ENCODE measurements around the gene LSM5.

The LSM5 gene

GRCh38 chr7:32462451-32462850 is 27.7 kb downstream of the LSM5 start:
- DNase-seq (ENCODE audit: low read depth in 2 of 2): no peak

DNA sequence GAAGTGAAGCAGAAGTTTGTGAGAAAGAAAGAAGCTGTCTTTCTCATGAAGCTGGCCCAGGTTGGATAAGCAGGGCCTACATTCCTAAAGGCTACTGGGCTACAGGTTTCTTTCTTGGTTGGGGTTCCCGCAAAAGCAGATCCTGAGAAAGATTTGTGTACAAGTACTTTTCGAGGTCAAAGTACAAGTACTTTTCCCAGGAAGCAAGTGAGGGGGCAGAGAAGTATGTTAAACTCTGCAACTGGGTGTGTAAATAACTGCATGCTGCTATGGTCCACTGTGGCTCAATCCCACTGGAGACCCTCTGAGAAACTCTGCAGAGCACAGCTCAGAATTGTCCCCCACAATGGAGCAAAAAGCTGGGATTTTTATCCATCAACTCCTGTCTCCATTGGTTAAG is 28.7 kb downstream of the LSM5 start:
- DNase-seq (ENCODE audit: low read depth in 2 of 2): no peak

DNA sequence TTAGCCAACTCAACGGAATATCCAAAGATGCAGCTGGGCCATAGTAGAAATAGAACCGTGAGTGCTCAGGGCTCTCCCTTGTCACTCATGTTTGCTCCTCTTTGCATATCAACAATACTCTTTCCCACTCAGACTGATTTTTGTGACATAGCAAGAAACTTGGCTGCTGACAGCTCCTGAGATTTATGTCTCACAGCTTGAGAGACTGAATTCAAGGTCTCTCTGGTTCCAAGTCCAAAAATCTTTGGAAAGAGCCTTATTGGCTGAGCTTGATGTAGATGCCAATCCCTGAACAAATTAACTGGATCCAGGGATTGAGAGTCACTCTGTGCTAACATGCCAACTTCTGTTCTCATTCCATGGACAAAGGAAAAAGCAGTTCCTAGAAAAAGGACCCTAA is 30.4 kb downstream of the LSM5 start:
- no peak for DNase-seq (ENCODE audit: low read depth in 2 of 2)

- no peak for DNase-seq (ENCODE audit: low read depth in 2 of 2)
Observed at GRCh38 chr7:32458025-32458424, 32.2 kb downstream of the LSM5 start.

- no peak for DNase-seq (ENCODE audit: low read depth in 2 of 2)
Observed at GRCh38 chr7:32453341-32454011, 36.7 kb downstream of the LSM5 start.

- DNase-seq (ENCODE audit: low read depth in 2 of 2): no peak
Observed at GRCh38 chr7:32447218-32447617, 43.0 kb downstream of the LSM5 start.

DNA sequence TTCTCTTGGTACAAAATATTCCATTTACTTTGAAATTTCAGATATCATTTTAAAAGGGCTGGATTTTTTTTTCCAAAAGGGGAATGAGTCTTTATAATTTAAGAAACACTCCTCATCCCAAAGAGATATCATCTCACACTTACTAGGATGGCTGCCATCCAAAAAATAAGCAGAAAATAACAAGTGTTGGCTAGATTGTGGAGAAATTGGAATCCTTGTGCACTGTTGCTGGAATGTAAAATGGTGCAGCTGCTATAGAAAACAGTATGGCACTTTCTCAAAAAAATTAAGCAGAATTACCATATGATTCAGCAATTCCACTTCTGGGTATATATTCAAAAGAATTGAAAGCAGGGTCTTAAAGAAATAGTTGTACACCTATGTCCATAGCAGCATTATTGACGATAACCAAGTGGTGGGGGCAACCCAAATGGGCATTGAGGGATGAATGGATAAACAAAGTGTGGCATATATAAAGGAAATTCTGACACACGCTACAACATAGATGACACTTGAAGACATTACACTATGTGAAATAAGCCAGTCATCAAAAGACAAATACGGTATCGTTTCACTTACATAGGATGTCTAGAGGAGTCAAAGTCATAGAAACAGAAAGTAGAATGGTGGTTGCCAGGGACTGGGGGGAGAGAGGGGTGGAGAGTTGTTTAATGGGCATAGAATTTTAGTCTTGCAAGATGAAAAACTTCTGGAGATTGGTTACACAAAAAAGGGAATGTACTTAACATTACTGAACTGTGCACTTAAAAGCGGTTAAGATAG is 53.8 kb downstream of the LSM5 start:
- no peak for DNase-seq (ENCODE audit: low read depth in 2 of 2)
